Mesodermal cell (in vitro differentiated cells): ENCODE data around the gene FEZF1.

Experiments used
- H3K27ac ChIP-seq: 2 replicates; pipeline ENCODE4 v1.7.0; 2013; ENCODE audit warnings: mild to moderate bottlenecking, low read depth, low read length, moderate library complexity; ENCODE audit not compliant: severe bottlenecking
- H3K36me3 ChIP-seq: 2 replicates; pipeline ENCODE4 v1.7.1; 2013; ENCODE audit warnings: mild to moderate bottlenecking, low read length, moderate library complexity; ENCODE audit not compliant: control insufficient read depth, insufficient read depth
- H3K4me1 ChIP-seq: one replicate; pipeline ENCODE4 v1.7.1; 2013; ENCODE audit warnings: mild to moderate bottlenecking, low read length; ENCODE audit not compliant: insufficient read depth, control insufficient read depth, poor library complexity, severe bottlenecking
- H3K4me3 ChIP-seq: 2 replicates; pipeline ENCODE4 v1.7.0; 2013; ENCODE audit warnings: low read length, control low read depth, mild to moderate bottlenecking; ENCODE audit not compliant: insufficient read depth, poor library complexity, severe bottlenecking; ENCODE audit errors: extremely low read depth
- H3K9me3 ChIP-seq: 2 replicates; pipeline ENCODE4 v1.7.1; 2013; ENCODE audit warnings: mild to moderate bottlenecking, low read length, moderate library complexity; ENCODE audit not compliant: control insufficient read depth
- whole genome bisulfite sequencing, 2 experiments: methylation state at CpG; one replicate each; pipeline ENCODE4 v1.1.5; 2013; ENCODE audit warnings: missing lambda C conversion rate in 2 of 2; ENCODE audit not compliant: insufficient coverage in 2 of 2; 5-methylcytosine and 5-hydroxymethylcytosine counted together

The FEZF1 gene

GRCh38 chr7:122306320-122307227 is 2.0 kb upstream of the FEZF1 start:
- 1% methylated on average over 20 to 28 of the region's 37 CpGs for WGBS, 2 experiments
- H3K36me3 ChIP-seq: no peaks in the 10 kb centered on the region
- H3K4me1 ChIP-seq: peaks cover 12% of the 10 kb centered on the region
- H3K4me3 ChIP-seq: no peak overlapping the region
- H3K9me3 ChIP-seq: no peaks in the 10 kb centered on the region
- H3K27ac ChIP-seq: no peak overlapping the region

DNA sequence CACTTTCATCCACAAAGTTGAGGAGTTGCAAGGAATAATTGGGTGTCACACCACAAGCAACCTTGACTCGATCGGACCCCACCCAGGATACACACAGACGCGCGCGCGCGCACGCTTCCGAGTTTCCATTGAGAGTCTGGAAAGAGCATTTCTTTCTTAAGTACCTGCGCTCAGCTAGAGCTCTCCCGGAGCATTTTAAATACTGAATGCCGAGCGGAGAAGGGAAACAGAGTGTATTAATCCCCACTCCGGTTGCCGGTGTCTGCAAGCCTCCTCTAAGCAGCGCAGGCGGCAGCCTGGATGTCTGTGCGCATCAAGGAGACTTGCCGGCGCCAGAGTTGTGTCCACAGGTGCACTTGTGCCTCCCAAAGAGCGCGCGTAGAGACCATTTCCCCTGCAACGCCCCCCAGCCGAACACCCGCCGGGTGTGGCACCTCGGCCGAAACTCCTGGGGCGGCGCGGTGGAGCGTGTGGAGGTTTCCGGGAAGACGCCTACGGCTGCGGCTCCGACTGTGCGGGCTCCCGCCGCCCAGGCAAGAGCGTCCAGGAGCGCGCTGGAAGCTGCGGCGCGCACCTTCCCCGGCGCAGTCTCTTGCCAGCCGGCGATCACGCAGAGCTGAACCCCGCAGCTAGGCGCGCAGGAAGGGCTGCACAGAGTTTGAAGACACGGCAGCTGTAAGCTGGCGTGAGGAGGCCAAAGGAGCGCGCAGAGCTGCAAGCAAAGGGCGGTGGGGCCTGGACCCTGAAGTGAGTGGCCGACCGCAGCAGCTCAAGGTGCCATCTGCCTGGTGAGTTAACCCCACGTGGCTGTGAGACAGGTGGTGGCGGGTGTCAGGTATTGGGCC is 1.1 kb upstream of the FEZF1 start:
- H3K4me1 ChIP-seq: peaks cover 12% of the 10 kb centered on the region
- no peak overlapping the region for H3K27ac ChIP-seq
- no peaks in the 10 kb centered on the region for H3K36me3 ChIP-seq
- H3K4me3 ChIP-seq: peak overlapping the region; percentile 22
- H3K9me3 ChIP-seq: no peaks in the 10 kb centered on the region
- 0 to 1% methylated on average over 47 to 52 of the region's 65 CpGs for WGBS, 2 experiments

DNA sequence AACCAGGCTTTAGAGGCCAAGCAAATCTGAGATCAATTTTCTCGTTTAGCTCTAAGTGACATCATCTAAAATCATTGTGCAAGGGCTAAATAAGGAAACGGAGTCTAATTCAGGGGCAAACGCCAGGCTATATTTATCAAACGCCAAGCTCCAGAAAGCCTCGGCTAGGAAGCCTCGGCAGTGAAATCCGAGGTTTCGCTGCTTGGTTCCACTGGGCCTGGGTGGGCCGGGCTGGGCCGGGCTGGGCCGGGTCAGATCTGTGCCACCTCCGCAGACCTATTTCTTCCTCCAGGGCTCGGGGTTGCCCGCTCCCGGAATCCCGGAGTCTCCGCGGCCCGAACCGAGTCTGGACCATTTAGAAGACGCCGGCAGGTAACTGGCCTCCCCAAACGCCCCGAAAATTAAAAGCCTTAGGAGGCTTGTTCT is 459 bp upstream of the FEZF1 start:
- peak overlapping the region; percentile 14 for H3K4me3 ChIP-seq
- H3K4me1 ChIP-seq: peaks cover 12% of the 10 kb centered on the region
- no peaks in the 10 kb centered on the region for H3K9me3 ChIP-seq
- H3K27ac ChIP-seq: no peak overlapping the region
- no peaks in the 10 kb centered on the region for H3K36me3 ChIP-seq
- 0% methylated on average over 18 to 22 of the region's 24 CpGs for WGBS, 2 experiments

GRCh38 chr7:122303531-122304318 is 825 bp downstream of the FEZF1 start:
- Histone ChIP-seq H3K27ac (no peak overlapping the region), H3K4me1 (peaks cover 8% of the 10 kb centered on the region), H3K9me3 (no peaks in the 10 kb centered on the region), H3K36me3 (no peaks in the 10 kb centered on the region), H3K4me3 (no peak overlapping the region)
- 1% methylated on average over 40 of the region's 48 CpGs for WGBS, 2 experiments

GRCh38 chr7:122302761-122303530 is 1.6 kb downstream of the FEZF1 start:
- WGBS, 2 experiments: 7 to 10% methylated on average over 5 to 6 of the region's 16 CpGs
- Histone ChIP-seq H3K27ac (no peak overlapping the region), H3K4me3 (no peak overlapping the region), H3K4me1 (peaks cover 8% of the 10 kb centered on the region), H3K9me3 (no peaks in the 10 kb centered on the region), H3K36me3 (no peaks in the 10 kb centered on the region)

DNA sequence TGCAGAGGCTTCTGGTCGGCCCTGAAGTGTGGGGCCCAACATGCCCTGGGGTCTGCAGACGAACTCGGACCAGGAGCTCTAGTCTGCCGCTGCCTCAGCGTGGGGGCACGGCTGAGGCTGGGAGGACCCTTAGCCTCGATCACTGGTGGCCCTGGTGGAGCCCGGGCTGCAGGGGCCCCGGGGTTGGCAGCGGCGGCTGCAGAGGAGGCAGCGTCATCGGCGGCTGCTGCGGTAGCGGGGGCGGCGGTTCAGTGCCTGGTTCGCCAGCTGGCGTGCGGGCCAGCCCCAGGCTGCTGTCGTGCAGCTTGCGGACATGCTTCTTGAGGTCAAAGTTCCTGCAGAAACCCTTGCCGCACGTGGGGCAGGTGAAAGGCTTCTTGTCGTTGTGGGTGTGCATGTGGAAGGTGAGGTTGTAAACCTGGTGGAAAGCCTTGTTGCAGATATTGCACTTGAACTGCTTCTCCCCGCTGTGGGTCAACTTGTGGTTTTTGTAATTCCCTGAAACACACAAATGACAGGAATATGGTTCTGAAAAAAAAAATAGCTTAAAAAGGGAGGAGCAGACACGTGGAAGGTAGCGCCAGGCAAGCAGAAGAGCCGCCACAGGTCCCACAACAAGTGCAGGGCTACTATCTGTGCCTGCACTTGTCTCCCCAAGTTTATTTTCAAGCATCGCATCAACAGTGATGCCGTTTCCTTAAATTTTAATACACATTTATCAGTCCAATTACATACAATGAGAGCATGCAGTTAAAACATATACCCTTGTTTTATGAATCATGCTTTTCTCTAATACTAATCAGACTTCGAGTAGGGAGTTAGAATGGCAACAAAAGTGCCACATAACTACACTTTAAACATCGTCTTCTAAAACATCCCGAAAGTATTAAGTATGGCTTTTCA is 2.4 kb downstream of the FEZF1 start:
- no peaks in the 10 kb centered on the region for H3K36me3 ChIP-seq
- WGBS, 2 experiments: 3 to 6% methylated on average over 20 to 25 of the region's 35 CpGs
- H3K4me1 ChIP-seq: peaks cover 5% of the 10 kb centered on the region
- no peak overlapping the region for H3K4me3 ChIP-seq
- no peaks in the 10 kb centered on the region for H3K9me3 ChIP-seq
- H3K27ac ChIP-seq: no peak overlapping the region

DNA sequence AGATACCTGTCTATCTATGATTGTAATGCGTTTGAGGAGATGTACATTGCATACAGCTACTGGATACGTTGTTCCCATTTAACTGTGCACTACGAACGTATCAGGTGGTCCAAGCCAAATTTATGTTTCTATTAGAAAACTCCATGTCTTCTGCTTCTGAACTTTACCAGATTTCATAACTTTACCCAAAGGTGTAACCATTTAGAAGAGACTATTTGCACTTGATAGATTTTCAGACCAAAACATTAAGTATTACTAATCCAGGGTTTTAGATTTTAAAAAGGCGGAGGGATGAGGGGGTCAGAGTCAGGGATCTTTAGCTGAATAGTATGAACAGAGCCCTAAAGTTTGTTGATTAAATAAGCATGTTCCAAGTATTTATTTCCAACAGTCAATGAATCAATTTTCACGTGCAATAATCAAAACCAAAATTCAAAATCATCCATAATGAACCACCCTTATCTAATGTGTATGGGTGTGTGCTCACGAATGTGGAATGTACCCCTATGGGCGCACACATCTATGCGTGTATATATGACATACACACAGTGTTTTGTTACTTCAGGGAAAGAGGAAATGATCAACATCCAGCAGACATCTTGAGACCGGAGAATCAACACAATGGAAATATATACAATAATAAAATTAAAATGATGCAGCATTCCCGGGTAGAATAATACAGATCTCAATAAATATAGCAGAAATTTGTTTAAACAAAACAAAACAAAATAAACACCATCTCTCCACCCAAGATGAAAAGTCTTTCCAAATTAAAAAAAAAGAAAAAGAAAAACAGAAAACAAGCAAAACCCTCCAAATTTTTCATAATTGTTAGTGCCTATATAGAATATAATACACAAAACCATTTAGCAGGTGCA is 3.4 kb downstream of the FEZF1 start:
- 0 to 5% methylated on average over 3 to 4 of the region's 11 CpGs for WGBS, 2 experiments
- Histone ChIP-seq H3K4me3 (no peak overlapping the region), H3K27ac (no peak overlapping the region), H3K36me3 (no peaks in the 10 kb centered on the region), H3K4me1 (peaks cover 3% of the 10 kb centered on the region), H3K9me3 (no peaks in the 10 kb centered on the region)

GRCh38 chr7:122300211-122300932 is 4.2 kb downstream of the FEZF1 start:
- no peaks in the 10 kb centered on the region for H3K9me3 ChIP-seq
- peak overlapping the region; percentile 35 for H3K4me3 ChIP-seq
- H3K36me3 ChIP-seq: no peaks in the 10 kb centered on the region
- no peak overlapping the region for H3K27ac ChIP-seq
- WGBS, 2 experiments: 1% methylated on average over 20 to 36 of the region's 43 CpGs
- no peaks in the 10 kb centered on the region for H3K4me1 ChIP-seq
